Gastroesophageal sphincter (tissue), 3 donors: ENCODE results near the gene RAB11FIP3.

Experiments
- CTCF ChIP-seq, 4 experiments: fragments of 200-600 bp in 2 of 4; fragments of 450-650 bp in 2 of 4; sonication (generic) in 1 of 4; IDR thresholded peaks; one replicate each; pipeline ENCODE4 v1.5.1; 2017 to 2019; ENCODE audit warnings: antibody characterized with exemption in 4 of 4, mild to moderate bottlenecking in 2 of 4, moderate library complexity in 2 of 4
- POLR2A ChIP-seq, 2 donors: fragments of 450-650 bp; IDR thresholded peaks; one replicate each; pipeline ENCODE4 v1.6.1; 2017; ENCODE audit warnings: antibody characterized with exemption in 2 of 2, mild to moderate bottlenecking in 2 of 2, moderate library complexity in 1 of 2
- POLR2AphosphoS5 ChIP-seq: sonication (generic); formaldehyde crosslinking; IDR thresholded peaks from one replicate; pipeline ENCODE4 v1.6.1; 2017; ENCODE audit warnings: antibody characterized with exemption

- no peak for TF ChIP-seq POLR2AphosphoS5
- TF ChIP-seq CTCF (IDR thresholded peaks at IDR 0.05) = no peak
- no peak for TF ChIP-seq POLR2A (IDR thresholded peaks at IDR 0.05)
Observed at GRCh38 chr16:502179-502943, 76.9 kb downstream of the RAB11FIP3 start.
